Karpas-422 (cell line): Measurements from ENCODE around the gene TMEM121B. TPM values are rescaled to one million over a fixed set of nuclear protein-coding genes. Genes with fewer than 3 reads are reported as not detected.
A peak's percentile ranks its signal among the peaks of the same experiment; 100 is the strongest.

Source experiments
- DNase-seq: peaks from one replicate; pipeline ENCODE4 v3.0.0-alpha.2; 2015
- H2AFZ ChIP-seq: fragments of 200-600 bp; sonication (generic); 2 replicates; pipeline ENCODE4 v1.6.1; 2014; ENCODE audit warnings: antibody characterized with exemption, low read length, mixed read lengths
- H3K27ac ChIP-seq: fragments of 200-600 bp; sonication (generic); 2 replicates; pipeline ENCODE4 v1.5.1; 2014; ENCODE audit warnings: mild to moderate bottlenecking, low read length, moderate library complexity
- H3K27me3 ChIP-seq: fragments of 200-600 bp; sonication (generic); 2 replicates; pipeline ENCODE4 v1.6.1; 2014; ENCODE audit warnings: low read length, mixed read lengths
- H3K36me3 ChIP-seq: fragments of 200-600 bp; sonication (generic); 2 replicates; pipeline ENCODE4 v1.6.1; 2014; ENCODE audit warnings: low read length, mixed read lengths; ENCODE audit not compliant: insufficient read depth
- H3K4me1 ChIP-seq: fragments of 200-600 bp; sonication (generic); 2 replicates; pipeline ENCODE4 v1.6.1; 2014; ENCODE audit warnings: mild to moderate bottlenecking, low read length, mixed read lengths
- H3K4me2 ChIP-seq: fragments of 200-600 bp; sonication (generic); 2 replicates; pipeline ENCODE4 v1.6.1; 2014; ENCODE audit warnings: low read length, low read depth, mild to moderate bottlenecking; ENCODE audit not compliant: poor library complexity, severe bottlenecking
- H3K4me3 ChIP-seq: fragments of 200-600 bp; sonication (generic); 2 replicates; pipeline ENCODE4 v1.5.1; 2014; ENCODE audit warnings: mild to moderate bottlenecking, antibody characterized with exemption, low read length, mixed read lengths
- H3K79me2 ChIP-seq: fragments of 200-600 bp; sonication (generic); 2 replicates; pipeline ENCODE4 v1.6.1; 2014; ENCODE audit warnings: mild to moderate bottlenecking, low read length, mixed read lengths
- H3K9ac ChIP-seq: fragments of 200-600 bp; sonication (generic); 2 replicates; pipeline ENCODE4 v1.6.0; 2014; ENCODE audit warnings: low read length
- H3K9me2 ChIP-seq: fragments of 200-600 bp; sonication (generic), shearing (Covaris generic); replicated peaks from 2 replicates; pipeline ENCODE4 v1.6.0; 2014; ENCODE audit warnings: mild to moderate bottlenecking, low read length, moderate library complexity; ENCODE audit not compliant: insufficient read depth
- H3K9me3 ChIP-seq: fragments of 300-700, 200-600 bp; sonication (generic); 2 replicates; pipeline ENCODE4 v1.6.1; 2014; ENCODE audit warnings: low read length, mixed read lengths
- H4K20me1 ChIP-seq: fragments of 200-600 bp; sonication (generic); 2 replicates; pipeline ENCODE4 v1.6.1; 2014; ENCODE audit warnings: mild to moderate bottlenecking, antibody characterized with exemption, low read length, low read depth; ENCODE audit not compliant: insufficient read depth
- total RNA-seq: library from RNA; depleted of rRNA; stranded (reverse); fragments of >200 nt; shearing (Covaris generic); gene quantifications from 2 replicates; pipeline ENCODE4 v1.2.3, GENCODE V29; 2014; ENCODE audit warnings: low replicate concordance

TMEM121B gene
- total RNA-seq, 1 experiment from 2014 or later = 0.04 TPM

DNA sequence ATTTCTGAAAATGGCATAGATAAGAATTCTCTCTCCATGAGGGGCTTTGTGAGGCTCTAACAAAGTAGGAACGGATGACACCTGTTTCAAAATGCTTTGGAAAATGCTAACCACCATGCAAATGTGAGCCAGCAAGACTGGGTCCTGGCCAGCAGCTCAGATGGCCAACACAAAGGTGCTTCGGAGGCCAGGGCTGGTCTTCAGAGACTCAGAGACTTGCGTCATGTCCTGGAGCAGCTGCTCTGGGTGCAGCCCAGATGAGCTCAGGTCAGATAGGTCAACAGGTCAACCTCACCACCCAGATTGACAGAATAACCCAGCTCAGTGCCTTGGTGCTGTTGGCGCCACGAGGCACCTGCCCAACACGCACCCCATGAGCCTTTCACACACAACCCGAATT is 12.0 kb upstream of the TMEM121B start:
- Histone ChIP-seq H3K79me2 (no peaks in the 10 kb centered on the region), H3K9ac (no peak overlapping the region), H3K36me3 (no peaks in the 10 kb centered on the region), H4K20me1 (no peaks in the 10 kb centered on the region; the same call in 1 of the 2 replicates), H3K27me3 (no peaks in the 10 kb centered on the region), H2AFZ (no peak overlapping the region), H3K4me1 (peaks cover 25% of the 10 kb centered on the region), H3K4me3 (no peak overlapping the region), H3K27ac (no peak overlapping the region), H3K9me3 (no peaks in the 10 kb centered on the region), H3K4me2 (peak overlapping the region; percentile 57), H3K9me2 (no peaks in the 10 kb centered on the region)
- DNase-seq = no peak

- H3K4me3 ChIP-seq = peak overlapping the region; percentile 28; the same call in 1 of the 2 replicates
- no peaks in the 10 kb centered on the region; the same call in 1 of the 2 replicates for H4K20me1 ChIP-seq
- H3K79me2 ChIP-seq = no peaks in the 10 kb centered on the region
- no peaks in the 10 kb centered on the region for H3K9me3 ChIP-seq
- H3K9me2 ChIP-seq = no peaks in the 10 kb centered on the region
- H3K27me3 ChIP-seq = no peaks in the 10 kb centered on the region
- peak; percentile 63 for DNase-seq
- H2AFZ ChIP-seq = no peak overlapping the region
- H3K4me1 ChIP-seq = peaks cover 25% of the 10 kb centered on the region
- no peak overlapping the region for H3K9ac ChIP-seq
- H3K4me2 ChIP-seq = peak overlapping the region; percentile 57
- H3K36me3 ChIP-seq = no peaks in the 10 kb centered on the region
- H3K27ac ChIP-seq = 0 out of 2 replicates have a peak overlapping the region, but pooled peaks have one; percentile 3
Measured at GRCh38 chr22:17132112-17132511, 11.0 kb upstream of the TMEM121B start.

GRCh38 chr22:17131686-17132085 is 10.5 kb upstream of the TMEM121B start:
- Histone ChIP-seq H3K4me2 (peak overlapping the region; percentile 57), H3K9me2 (no peaks in the 10 kb centered on the region), H3K79me2 (no peaks in the 10 kb centered on the region), H3K36me3 (no peaks in the 10 kb centered on the region), H3K4me1 (peaks cover 25% of the 10 kb centered on the region), H4K20me1 (no peaks in the 10 kb centered on the region; the same call in 1 of the 2 replicates), H3K27me3 (no peaks in the 10 kb centered on the region), H3K27ac (0 out of 2 replicates have a peak overlapping the region, but pooled peaks have one; percentile 3), H3K9ac (0 out of 2 replicates have a peak overlapping the region, but pooled peaks have one; percentile 8), H3K4me3 (peak overlapping the region; percentile 28; the same call in 1 of the 2 replicates), H2AFZ (no peak overlapping the region), H3K9me3 (no peaks in the 10 kb centered on the region)
- peak; percentile 58 for DNase-seq

DNA sequence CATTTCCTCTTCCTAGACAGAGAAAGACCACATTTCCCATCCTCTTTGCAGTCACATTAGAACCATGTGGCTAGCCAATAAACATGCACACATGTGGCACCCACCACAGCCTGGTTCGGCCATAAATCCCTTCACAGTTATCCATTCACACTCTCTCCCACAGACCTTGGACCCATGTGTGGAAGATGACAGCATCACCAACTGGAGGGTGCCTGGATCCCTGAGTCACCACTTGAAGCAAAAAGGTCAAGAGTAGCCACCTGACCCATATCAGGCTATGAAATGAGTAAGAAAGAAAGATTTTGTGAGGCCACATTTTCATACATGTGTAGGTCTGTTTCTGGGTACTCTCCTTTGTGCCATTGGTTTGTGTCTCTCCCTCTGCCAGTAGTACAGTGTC is 9.0 kb upstream of the TMEM121B start:
- Histone ChIP-seq H3K4me1 (peaks cover 25% of the 10 kb centered on the region), H3K9ac (no peak overlapping the region), H3K27me3 (no peaks in the 10 kb centered on the region), H3K4me2 (no peak overlapping the region), H3K4me3 (no peak overlapping the region), H2AFZ (no peak overlapping the region), H3K9me2 (no peaks in the 10 kb centered on the region), H3K79me2 (no peaks in the 10 kb centered on the region), H3K27ac (no peak overlapping the region), H3K36me3 (no peaks in the 10 kb centered on the region), H3K9me3 (no peaks in the 10 kb centered on the region), H4K20me1 (no peaks in the 10 kb centered on the region; the same call in 1 of the 2 replicates)
- DNase-seq = no peak

DNA sequence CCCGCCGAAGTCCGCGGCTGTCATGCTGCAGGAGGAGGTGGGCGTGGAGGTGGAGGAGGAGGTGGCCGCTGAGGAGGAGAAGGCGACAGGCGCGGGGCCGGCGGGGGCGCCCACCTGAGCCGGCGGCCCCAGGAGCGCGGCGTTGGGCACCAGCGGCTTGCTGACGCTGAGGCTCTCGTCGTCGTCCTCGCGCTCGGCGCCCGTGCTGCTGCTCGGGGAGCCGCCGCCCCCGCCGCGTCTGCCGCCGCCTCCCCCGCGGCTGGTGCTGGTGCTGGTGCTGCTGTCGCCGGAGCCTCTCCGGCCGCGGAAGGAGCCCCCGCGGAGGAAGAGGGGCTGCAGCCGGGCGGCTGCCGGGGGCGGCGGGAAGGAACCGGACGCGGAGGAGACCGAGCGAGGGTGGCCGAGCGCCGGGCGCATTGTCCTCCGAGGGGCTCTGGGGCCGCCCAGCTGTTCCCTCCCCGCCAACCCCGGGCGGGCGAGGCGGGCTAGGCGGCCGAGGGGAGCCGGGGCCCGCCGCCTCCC is 388 bp downstream of the TMEM121B start:
- Histone ChIP-seq H4K20me1 (peaks cover 4% of the 10 kb centered on the region; the same call in 1 of the 2 replicates), H3K9me2 (no peaks in the 10 kb centered on the region), H3K4me3 (no peak overlapping the region), H3K27ac (no peak overlapping the region), H3K79me2 (no peaks in the 10 kb centered on the region), H3K4me1 (no peaks in the 10 kb centered on the region), H2AFZ (no peak overlapping the region), H3K27me3 (no peaks in the 10 kb centered on the region), H3K36me3 (no peaks in the 10 kb centered on the region), H3K9ac (no peak overlapping the region), H3K9me3 (no peaks in the 10 kb centered on the region), H3K4me2 (peak overlapping the region; percentile 38)
- DNase-seq = no peak

DNA sequence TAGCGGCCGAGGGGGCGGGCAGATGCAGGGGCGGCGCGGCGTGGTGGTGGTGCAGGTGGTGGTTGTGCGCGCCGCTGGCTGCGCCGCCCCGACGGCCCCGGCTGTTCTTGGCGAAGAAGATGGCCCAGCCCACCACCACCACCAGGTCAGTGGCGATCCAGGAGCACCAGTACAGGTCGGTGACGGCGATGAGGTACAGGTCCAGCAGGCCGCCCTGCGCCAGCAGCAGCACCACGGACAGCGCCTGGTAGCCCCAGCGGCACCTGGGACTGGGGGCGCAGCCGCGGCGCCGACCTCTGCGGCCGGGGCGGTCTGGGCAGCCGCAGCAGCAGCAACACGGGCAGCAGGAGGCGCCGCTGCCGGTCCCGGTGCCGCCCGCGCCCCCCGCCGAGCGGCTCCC is 879 bp downstream of the TMEM121B start:
- DNase-seq = peak; percentile 65

GRCh38 chr22:17119481-17120202 is 1.5 kb downstream of the TMEM121B start:
- Histone ChIP-seq H3K27me3 (no peaks in the 10 kb centered on the region), H3K9ac (no peak overlapping the region), H4K20me1 (peaks cover 4% of the 10 kb centered on the region; the same call in 1 of the 2 replicates), H3K4me2 (no peak overlapping the region), H3K9me2 (no peaks in the 10 kb centered on the region), H3K4me1 (no peaks in the 10 kb centered on the region), H3K4me3 (no peak overlapping the region), H3K9me3 (no peaks in the 10 kb centered on the region), H3K27ac (no peak overlapping the region), H2AFZ (no peak overlapping the region), H3K36me3 (no peaks in the 10 kb centered on the region), H3K79me2 (no peaks in the 10 kb centered on the region)
- DNase-seq = peak; percentile 78

More for the DNA sequence above, 879 bp downstream of the TMEM121B start:
- Histone ChIP-seq H3K4me1 (no peaks in the 10 kb centered on the region), H3K9me3 (no peaks in the 10 kb centered on the region), H3K9me2 (no peaks in the 10 kb centered on the region), H3K36me3 (no peaks in the 10 kb centered on the region), H3K27ac (no peak overlapping the region), H3K9ac (no peak overlapping the region), H3K79me2 (no peaks in the 10 kb centered on the region), H3K4me3 (no peak overlapping the region), H3K4me2 (no peak overlapping the region), H3K27me3 (no peaks in the 10 kb centered on the region), H2AFZ (no peak overlapping the region), H4K20me1 (peaks cover 4% of the 10 kb centered on the region; the same call in 1 of the 2 replicates)

DNA sequence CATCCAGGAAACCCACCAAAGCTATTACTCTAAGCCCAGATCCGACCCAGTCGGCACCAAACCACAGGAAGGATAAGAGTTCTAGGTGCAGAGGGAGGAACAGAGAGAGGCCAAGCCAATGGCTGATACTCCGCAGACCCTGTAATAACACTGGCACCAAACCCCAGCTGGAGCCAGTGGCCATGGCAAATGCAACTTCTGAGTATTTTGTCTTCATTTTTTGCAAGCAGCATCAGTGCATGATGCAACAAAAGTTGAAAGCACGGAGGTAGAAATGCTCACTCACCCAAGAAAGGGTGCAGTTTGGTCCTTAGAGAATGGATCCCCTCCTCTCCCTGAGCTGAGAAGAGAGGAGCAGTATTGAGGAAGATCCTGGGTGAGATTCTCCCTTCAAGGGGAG is 2.8 kb downstream of the TMEM121B start:
- H3K4me1 ChIP-seq = no peaks in the 10 kb centered on the region
- peaks cover 4% of the 10 kb centered on the region; the same call in 1 of the 2 replicates for H4K20me1 ChIP-seq
- DNase-seq = no peak
- no peak overlapping the region for H3K4me3 ChIP-seq
- no peak overlapping the region for H3K9ac ChIP-seq
- H3K36me3 ChIP-seq = no peaks in the 10 kb centered on the region
- no peak overlapping the region for H3K27ac ChIP-seq
- no peaks in the 10 kb centered on the region for H3K79me2 ChIP-seq
- no peaks in the 10 kb centered on the region for H3K9me2 ChIP-seq
- H3K4me2 ChIP-seq = no peak overlapping the region
- no peaks in the 10 kb centered on the region for H3K9me3 ChIP-seq
- no peak overlapping the region for H2AFZ ChIP-seq
- no peaks in the 10 kb centered on the region for H3K27me3 ChIP-seq
